Natural killer cell treated with Interleukin-12 subunit alpha and Interleukin-12 subunit beta and Interleukin-15 and Interleukin-18, amount 100 ng/mL, for 72 hours (primary cell): ENCODE data around the gene ZBTB25. TPM values are rescaled to one million over a fixed set of nuclear protein-coding genes. Genes with fewer than 3 reads are reported as not detected.

Experiments
- ATAC-seq, 2 donors: fragments of 150-1000 bp; cut with Tn5 transposase in 1 of 2; sonication (Bioruptor Pico), chemical (Tn5 transposase) in 1 of 2; 2 replicates each; pipeline ENCODE4 v1.10.0; 2021
- DNase-seq: peaks from one replicate; pipeline ENCODE4 v3.0.0; 2022; ENCODE audit warnings: low spot score
- H3K27ac Mint-ChIP-seq, 2 donors: 1 replicate in 1 of 2; 2 replicates in 1 of 2; pipeline ENCODE4 v1.8.0; 2022; ENCODE audit warnings: mixed read lengths in 2 of 2, mild to moderate bottlenecking in 1 of 2, moderate library complexity in 1 of 2
- H3K27me3 Mint-ChIP-seq, 2 donors: 1 replicate in 1 of 2; 2 replicates in 1 of 2; pipeline ENCODE4 v1.8.0; 2022; ENCODE audit warnings: mixed read lengths in 2 of 2
- H3K36me3 Mint-ChIP-seq: one replicate; pipeline ENCODE4 v1.8.0; 2022; ENCODE audit warnings: mixed read lengths
- H3K4me1 Mint-ChIP-seq, 2 donors: 1 replicate in 1 of 2; 2 replicates in 1 of 2; pipeline ENCODE4 v1.8.0; 2022; ENCODE audit warnings: low read depth in 2 of 2, mixed read lengths in 2 of 2, mild to moderate bottlenecking in 1 of 2
- H3K4me3 Mint-ChIP-seq: one replicate; pipeline ENCODE4 v1.8.0; 2022; ENCODE audit warnings: mixed read lengths
- H3K9me3 Mint-ChIP-seq: 2 replicates; pipeline ENCODE4 v1.8.0; 2022; ENCODE audit warnings: mixed read lengths
- total RNA-seq, 2 donors: library from RNA; stranded (reverse); gene quantifications; one replicate each; pipeline ENCODE4 v1.2.3, GENCODE V29; 2022

Gene ZBTB25
- total RNA-seq, 2 donors from 2014 or later: 15.2 to 21.4 TPM

DNA sequence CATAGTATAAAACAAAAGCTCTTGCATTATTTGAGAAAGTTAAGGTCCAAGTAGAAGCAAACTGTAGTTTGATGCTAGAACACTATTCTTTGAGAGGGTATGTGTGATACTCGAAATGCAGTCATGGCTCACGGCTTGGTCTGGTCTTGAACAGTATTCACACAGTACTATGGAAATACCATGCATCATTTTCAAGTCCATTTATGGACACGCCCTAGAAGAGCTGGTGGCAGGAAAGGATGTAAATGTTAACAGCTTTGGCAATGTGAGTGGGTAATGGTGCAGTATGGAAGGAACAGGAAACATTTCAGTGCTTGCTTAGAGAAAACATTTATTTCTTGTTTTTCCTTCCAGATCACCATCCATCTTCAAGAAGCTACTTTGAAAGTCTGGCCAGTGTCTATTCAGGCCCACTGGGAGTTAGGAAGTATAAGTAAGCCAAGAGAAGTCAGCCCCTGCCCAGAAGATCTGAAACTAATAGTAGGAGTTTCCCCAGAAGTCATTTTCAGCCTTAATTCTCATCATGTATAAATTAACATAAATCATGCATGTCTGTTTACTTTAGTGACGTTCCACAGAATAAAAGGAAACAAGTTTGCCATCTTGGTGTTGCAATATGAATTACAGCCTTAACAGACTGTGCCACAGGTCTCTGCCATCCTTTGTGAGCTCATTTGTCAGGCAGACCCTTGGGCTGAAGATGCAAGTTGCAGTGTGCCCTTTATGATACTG lies 44.1 kb downstream of the ZBTB25 start:
- no peaks in the 10 kb centered on the region for H3K9me3 Mint-ChIP-seq
- H3K4me3 Mint-ChIP-seq: no peak overlapping the region
- peaks cover 9 to 10% of the 10 kb centered on the region in 2 donors for H3K4me1 Mint-ChIP-seq
- H3K36me3 Mint-ChIP-seq: peaks cover 23% of the 10 kb centered on the region
- H3K27ac Mint-ChIP-seq: no peak overlapping the region
- no peak for DNase-seq
- no peak for ATAC-seq
- H3K27me3 Mint-ChIP-seq: no peaks in the 10 kb centered on the region

DNA sequence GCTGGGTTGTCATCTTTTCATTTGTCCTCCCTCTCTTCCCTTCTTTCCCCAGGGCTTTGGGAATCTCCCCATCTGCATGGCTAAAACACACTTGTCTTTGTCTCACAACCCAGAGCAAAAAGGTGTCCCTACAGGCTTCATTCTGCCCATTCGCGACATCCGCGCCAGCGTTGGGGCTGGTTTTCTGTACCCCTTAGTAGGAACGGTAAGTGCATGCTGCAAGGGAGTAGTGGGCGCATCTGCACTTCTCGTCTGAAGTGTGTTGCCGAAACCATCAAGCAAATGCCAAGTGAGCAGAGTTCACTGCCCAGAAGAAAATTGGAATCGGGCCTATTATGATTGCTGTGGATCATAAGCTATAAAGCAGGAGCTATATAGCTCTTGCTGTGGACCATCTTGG lies 49.0 kb downstream of the ZBTB25 start:
- DNase-seq: no peak

DNA sequence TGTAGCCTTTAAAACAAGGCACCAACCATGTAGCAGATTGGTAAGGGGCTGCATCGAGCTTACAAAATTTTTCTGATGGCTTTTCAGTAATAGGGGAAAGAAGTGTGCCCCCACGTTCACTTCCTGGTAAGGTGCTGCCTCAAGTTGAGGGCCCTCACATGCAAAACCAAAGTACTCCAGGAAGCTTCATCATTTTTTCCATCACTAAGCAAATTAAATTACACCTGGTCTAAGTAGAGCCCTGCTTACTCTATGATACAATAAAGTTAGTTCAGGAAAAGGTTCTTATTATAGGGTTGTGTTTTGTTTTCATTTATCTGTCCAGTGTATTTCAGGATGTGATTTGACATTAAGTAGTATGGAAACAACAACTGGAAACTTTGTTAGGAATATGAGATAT lies 53.4 kb downstream of the ZBTB25 start:
- H3K4me1 Mint-ChIP-seq: peaks cover 26 to 28% of the 10 kb centered on the region in 2 donors
- no peaks in the 10 kb centered on the region for H3K9me3 Mint-ChIP-seq
- H3K36me3 Mint-ChIP-seq: peaks cover 14% of the 10 kb centered on the region
- H3K27ac Mint-ChIP-seq: peak overlapping the region in 1 of 2 donors; percentile 31
- ATAC-seq: no peak
- no peak overlapping the region for H3K4me3 Mint-ChIP-seq
- DNase-seq: no peak
- no peaks in the 10 kb centered on the region for H3K27me3 Mint-ChIP-seq

More for the DNA sequence above, 49.0 kb downstream of the ZBTB25 start:
- ATAC-seq: no peak
- no peak overlapping the region for H3K4me3 Mint-ChIP-seq
- peaks cover 23% of the 10 kb centered on the region for H3K36me3 Mint-ChIP-seq
- no peaks in the 10 kb centered on the region for H3K9me3 Mint-ChIP-seq
- peaks cover 0 to 6% of the 10 kb centered on the region in 2 donors for H3K4me1 Mint-ChIP-seq
- H3K27me3 Mint-ChIP-seq: no peaks in the 10 kb centered on the region
- H3K27ac Mint-ChIP-seq: peak overlapping the region in 1 of 2 donors; percentile 19

DNA sequence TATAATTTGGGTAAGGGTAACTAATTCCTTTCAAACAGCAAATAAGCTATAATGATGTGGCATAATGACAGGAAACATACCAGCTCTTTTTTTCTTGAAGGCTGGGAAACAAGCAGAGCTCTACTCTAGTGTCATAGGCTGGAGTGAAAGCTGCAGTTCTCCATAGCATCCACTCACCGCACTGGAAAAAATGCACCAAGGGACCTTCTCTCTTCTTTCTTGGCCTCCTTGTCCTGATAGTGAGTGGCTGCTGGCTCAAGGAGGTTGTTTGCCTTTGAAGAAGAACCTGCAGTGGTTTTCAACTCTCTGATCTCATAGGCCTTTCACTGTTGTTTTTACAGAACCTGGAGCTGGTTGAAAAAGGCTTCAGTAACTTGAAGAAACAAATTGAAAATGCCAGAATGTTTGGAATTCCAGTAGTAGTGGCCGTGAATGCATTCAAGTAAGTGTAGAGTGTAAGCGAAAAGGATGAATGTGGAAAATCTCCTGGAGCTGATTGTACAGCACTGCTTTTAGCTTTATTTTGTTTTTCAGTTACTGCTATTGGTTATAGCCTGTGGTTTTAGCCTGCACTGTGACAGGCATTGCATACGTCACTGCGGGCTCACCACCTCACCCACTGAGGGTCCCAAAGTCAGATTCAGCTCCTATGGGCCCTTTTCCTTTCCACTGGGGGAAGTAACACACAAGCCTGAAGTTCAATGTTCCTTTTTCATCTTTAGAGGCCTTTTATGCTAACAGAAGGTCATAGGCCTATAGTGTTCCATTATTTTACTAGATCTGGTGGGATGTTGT lies 55.6 kb downstream of the ZBTB25 start:
- Mint-ChIP-seq H3K27me3 (no peaks in the 10 kb centered on the region), H3K27ac (peak overlapping the region; percentile 96 to 97), H3K9me3 (peaks cover 3% of the 10 kb centered on the region), H3K4me1 (peaks cover 46 to 48% of the 10 kb centered on the region in 2 donors), H3K36me3 (peaks cover 18% of the 10 kb centered on the region), H3K4me3 (peak overlapping the region; percentile 48)
- peak in 1 of 2 donors; percentile 48 for ATAC-seq
- no peak for DNase-seq

DNA sequence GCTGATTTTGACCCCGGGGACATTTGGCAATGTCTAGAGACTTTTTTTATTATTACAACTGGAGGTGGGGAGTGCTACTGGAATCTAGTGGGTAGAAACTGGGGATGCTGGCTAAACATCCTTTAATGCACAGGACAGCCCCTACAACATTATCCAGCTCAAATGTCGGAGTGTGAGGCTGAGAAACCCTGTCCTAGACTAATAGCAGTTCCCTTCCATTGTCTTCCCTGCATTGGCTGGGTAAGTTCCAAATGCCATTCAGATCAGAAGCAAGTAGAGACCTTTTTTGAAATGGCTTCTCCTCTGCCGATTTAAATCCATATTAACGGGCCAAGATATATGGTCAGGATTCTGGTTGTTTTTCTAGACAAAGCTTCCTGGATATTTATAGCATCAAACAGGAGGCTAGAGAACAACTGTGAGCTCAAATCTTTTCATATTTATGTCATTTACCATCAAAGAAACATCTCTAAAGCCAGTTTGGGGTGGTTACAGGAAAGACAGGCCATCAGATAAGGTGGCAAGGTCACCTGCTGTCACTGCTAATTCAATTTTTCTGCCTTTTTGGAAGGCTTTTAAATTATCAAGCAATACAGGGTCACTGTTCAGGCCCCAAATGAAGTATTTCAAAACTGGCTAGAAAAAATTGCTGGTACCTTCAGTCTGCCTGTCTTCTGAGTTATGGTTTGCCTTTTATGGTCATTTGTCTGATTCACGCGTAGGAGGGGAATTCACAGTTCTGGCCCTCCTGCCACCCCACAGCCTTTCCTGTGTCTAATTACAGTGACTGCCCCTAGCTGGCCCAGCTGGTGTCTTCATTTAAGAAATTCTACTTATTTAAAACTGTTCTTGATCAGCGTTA lies 58.4 kb downstream of the ZBTB25 start:
- peaks cover 3% of the 10 kb centered on the region for H3K9me3 Mint-ChIP-seq
- H3K4me3 Mint-ChIP-seq: peak overlapping the region; percentile 64
- peaks cover 24% of the 10 kb centered on the region for H3K36me3 Mint-ChIP-seq
- peak; percentile 86 for DNase-seq
- ATAC-seq: peak; percentile 94 to 96
- peaks cover 48 to 49% of the 10 kb centered on the region in 2 donors for H3K4me1 Mint-ChIP-seq
- no peaks in the 10 kb centered on the region for H3K27me3 Mint-ChIP-seq
- peak overlapping the region; percentile 96 to 97 for H3K27ac Mint-ChIP-seq

DNA sequence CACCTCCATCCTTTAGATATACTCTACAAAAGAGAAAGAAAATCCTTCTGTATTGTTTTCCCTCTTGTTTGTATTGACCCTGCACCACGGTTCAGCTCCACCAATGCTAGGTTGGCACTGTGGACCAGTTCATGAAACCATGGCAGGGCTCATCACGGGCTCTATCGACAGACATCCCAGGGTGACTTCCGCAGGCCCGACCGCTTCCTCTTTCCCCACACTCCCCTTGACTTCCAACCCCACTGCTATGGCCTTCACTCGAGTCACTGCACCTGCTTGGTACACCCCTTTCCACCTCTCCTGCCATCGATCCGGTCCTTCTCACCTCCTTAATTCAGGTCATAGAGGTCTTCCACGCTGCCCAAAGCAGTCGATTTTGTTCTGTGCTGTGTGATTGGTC lies 59.5 kb downstream of the ZBTB25 start:
- Mint-ChIP-seq H3K4me1 (peaks cover 48 to 50% of the 10 kb centered on the region in 2 donors), H3K4me3 (peak overlapping the region; percentile 64), H3K9me3 (peaks cover 3% of the 10 kb centered on the region), H3K27me3 (no peaks in the 10 kb centered on the region), H3K36me3 (peaks cover 26% of the 10 kb centered on the region), H3K27ac (peak overlapping the region; percentile 96 to 97)
- ATAC-seq (no peak), DNase-seq (no peak)

DNA sequence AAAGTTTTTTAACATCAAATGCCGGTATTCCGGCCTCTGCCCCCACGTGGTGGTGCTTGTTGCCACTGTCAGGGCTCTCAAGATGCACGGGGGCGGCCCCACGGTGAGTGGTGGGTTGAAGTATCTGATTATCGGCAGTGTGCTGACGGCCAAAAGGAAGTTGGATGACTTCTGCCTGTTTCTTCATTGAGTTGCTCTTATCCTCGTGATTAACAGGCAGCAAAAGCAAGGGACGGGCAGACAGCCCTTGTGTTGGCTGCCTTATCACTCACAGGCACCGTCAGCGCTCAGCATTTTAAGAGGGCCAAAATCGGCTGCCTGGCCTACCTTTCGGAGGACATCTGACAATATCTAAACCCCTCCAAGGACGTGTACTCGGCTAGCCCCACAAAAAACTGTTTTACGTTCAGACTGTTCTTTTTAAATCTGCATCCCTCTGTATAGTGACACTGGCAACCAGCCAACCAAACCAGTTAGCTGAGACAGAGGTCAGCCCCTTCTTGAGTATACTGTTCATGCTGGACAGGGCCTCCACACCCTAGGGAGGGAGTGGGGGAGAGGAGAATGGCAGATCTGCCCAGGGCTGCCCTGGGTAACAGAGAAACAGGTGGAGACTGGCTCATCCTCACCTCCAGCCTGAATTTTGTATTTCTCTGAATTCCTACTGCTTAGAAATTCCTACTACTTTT lies 61.2 kb downstream of the ZBTB25 start:
- no peaks in the 10 kb centered on the region for H3K27me3 Mint-ChIP-seq
- DNase-seq (no peak), ATAC-seq (no peak)
- no peak overlapping the region for H3K4me3 Mint-ChIP-seq
- peaks cover 3% of the 10 kb centered on the region for H3K9me3 Mint-ChIP-seq
- H3K4me1 Mint-ChIP-seq: peaks cover 47 to 48% of the 10 kb centered on the region in 2 donors
- H3K27ac Mint-ChIP-seq: peak overlapping the region in 1 of 2 donors; percentile 70
- peaks cover 28% of the 10 kb centered on the region for H3K36me3 Mint-ChIP-seq

DNA sequence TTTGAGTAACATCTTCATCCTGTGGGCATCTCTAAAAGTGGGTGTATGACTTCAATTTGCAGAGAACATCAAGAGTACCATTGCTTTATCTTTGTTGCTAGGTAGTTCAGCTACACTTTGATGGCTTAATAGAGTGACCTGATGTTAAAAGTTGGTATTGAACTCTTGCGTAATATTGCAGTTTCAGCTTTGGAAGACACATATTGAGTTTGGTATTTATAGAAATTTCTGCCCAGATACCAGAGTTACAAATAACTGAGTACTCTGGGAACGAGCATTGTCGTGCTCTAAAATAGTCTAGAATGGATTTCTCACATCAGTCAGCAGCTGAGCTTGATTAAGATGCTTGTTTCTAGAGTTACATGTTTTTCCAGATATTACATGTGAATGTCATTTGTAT lies 63.1 kb downstream of the ZBTB25 start:
- Mint-ChIP-seq H3K4me3 (no peak overlapping the region), H3K4me1 (peaks cover 36 to 37% of the 10 kb centered on the region in 2 donors), H3K9me3 (peaks cover 3% of the 10 kb centered on the region), H3K27me3 (no peaks in the 10 kb centered on the region), H3K27ac (peak overlapping the region in 1 of 2 donors; percentile 48), H3K36me3 (peaks cover 28% of the 10 kb centered on the region)
- ATAC-seq (no peak), DNase-seq (no peak)

DNA sequence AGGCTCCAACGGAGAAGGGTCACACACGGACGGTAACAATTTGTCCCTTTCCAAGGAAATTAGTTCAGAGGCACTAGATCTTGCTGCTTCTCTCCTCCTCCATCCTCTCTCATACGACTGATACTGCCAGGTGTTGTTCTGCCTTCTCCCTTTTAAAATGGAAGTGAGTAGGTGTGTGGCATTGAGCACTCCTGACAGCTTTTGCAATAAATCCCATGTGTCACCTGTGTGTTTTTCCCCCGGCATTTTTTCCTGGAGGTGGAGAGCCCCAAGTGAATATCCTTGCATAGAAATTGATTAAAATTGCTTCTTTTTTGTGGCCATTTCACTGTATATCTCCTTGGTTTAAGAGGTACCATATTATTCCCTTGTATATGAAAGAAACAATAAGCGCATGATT lies 64.5 kb downstream of the ZBTB25 start:
- ATAC-seq (no peak), DNase-seq (no peak)
- Mint-ChIP-seq H3K4me3 (no peak overlapping the region), H3K9me3 (no peaks in the 10 kb centered on the region), H3K4me1 (peaks cover 23% of the 10 kb centered on the region in 2 donors), H3K27ac (peak overlapping the region in 1 of 2 donors; percentile 35), H3K27me3 (no peaks in the 10 kb centered on the region), H3K36me3 (peaks cover 34% of the 10 kb centered on the region)

DNA sequence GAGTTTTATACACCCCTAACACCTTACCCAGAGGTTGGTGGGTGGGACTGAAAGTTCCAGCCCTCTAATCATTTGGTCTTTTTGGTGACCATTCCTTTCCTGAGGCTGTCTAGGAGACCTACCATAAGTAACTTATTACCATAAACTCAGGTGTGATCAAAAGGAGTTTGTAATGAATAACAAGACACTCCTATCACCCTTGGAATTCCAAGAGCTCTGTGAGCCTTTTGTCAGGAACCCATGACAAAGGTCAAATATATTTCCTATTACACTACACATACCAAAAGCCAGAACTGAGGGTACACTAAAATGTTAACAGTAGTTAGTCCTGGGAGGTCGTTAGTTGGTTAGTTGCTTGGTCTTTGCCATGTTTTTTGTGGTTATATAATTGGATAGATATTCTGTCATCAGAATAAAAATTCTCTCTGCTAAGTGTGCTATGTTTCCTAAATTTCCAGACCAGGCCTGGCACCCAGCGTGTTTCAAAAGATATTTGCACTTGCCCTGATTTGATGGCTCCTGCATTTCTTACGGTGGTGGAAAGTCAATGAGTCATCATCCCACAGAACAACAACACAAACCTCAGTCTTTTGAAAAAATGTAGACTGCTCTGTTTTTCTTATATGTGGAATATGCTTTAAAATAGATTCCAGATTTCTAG lies 65.3 kb downstream of the ZBTB25 start:
- no peak overlapping the region for H3K4me3 Mint-ChIP-seq
- H3K27me3 Mint-ChIP-seq: no peaks in the 10 kb centered on the region
- no peaks in the 10 kb centered on the region for H3K9me3 Mint-ChIP-seq
- peak overlapping the region in 1 of 2 donors; percentile 35 for H3K27ac Mint-ChIP-seq
- peaks cover 14 to 16% of the 10 kb centered on the region in 2 donors for H3K4me1 Mint-ChIP-seq
- ATAC-seq (no peak), DNase-seq (no peak)
- H3K36me3 Mint-ChIP-seq: peaks cover 30% of the 10 kb centered on the region

DNA sequence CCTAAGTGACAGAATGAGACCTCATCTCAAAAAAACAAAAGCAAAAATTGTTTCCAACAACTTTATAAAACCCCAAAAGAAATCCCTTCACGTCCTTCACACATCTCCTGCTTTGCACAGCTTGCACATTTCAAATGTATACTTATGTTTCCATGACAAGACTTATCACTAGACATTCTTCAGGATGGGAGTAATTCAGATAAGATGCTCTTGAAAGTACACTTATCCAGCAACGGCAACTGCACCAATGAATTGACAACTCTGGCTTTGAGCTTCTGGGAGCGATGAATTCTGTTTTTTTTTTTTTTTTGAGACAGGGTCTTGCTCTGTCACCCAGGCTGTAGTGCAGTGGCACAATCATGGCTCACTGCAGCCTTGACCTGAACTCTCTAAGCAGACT lies 69.1 kb downstream of the ZBTB25 start:
- Mint-ChIP-seq H3K27me3 (no peaks in the 10 kb centered on the region), H3K36me3 (peaks cover 34% of the 10 kb centered on the region), H3K27ac (no peak overlapping the region), H3K4me3 (no peak overlapping the region), H3K4me1 (peaks cover 11 to 13% of the 10 kb centered on the region in 2 donors), H3K9me3 (no peaks in the 10 kb centered on the region)
- no peak for ATAC-seq
- DNase-seq: no peak

DNA sequence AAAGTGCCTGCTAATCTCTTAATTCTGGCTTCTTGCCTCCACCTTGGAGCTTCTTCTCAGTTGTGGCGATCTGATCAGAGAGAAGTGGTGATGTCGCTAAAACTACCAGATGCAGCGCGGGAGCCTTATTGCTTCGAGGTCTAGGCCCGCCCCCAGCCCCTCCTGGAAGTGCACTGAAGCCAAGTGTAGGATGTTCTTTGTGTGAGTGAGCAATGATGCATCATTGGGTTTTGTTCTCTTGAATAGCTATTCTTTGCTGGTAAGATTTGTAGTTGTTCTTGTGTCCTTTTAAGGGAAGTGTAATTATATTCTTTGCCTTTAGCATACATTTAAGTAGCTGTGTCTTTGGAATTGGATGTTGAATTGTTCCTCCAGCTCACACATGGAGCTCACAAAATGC lies 79.7 kb downstream of the ZBTB25 start:
- H3K4me3 Mint-ChIP-seq: no peak overlapping the region
- no peak for ATAC-seq
- no peaks in the 10 kb centered on the region for H3K27me3 Mint-ChIP-seq
- H3K9me3 Mint-ChIP-seq: no peaks in the 10 kb centered on the region
- DNase-seq: no peak
- H3K4me1 Mint-ChIP-seq: peaks cover 0 to 12% of the 10 kb centered on the region in 2 donors
- peaks cover 37% of the 10 kb centered on the region for H3K36me3 Mint-ChIP-seq
- H3K27ac Mint-ChIP-seq: no peak overlapping the region
